Esophagus squamous epithelium (tissue), 5 donors: ENCODE data around the gene TSHR. TPM values are rescaled to one million over a fixed set of nuclear protein-coding genes. Genes with fewer than 3 reads are reported as not detected.

ENCODE experiments used
- DNase-seq: peaks from one replicate; lab custom pipeline; 2025; lab: John Stamatoyannopoulos, UW
- H3K27ac ChIP-seq, 4 donors: fragments of 200-600 bp; sonication (generic); one replicate each; pipeline ENCODE4 v1.5.1; 2016 to 2019; ENCODE audit warnings: mild to moderate bottlenecking in 1 of 4
- H3K27me3 ChIP-seq, 4 donors: fragments of 200-600 bp; sonication (generic); 1 replicate in 3 of 4; 2 replicates in 1 of 4; pipeline versions ENCODE4 v1.5.1 to v1.6.0; 2017 to 2021; ENCODE audit warnings: antibody characterized with exemption in 1 of 4
- H3K36me3 ChIP-seq, 3 donors: fragments of 200-600 bp; sonication (generic); one replicate each; pipeline ENCODE4 v1.5.1; 2016 to 2019
- H3K4me1 ChIP-seq, 3 donors: fragments of 200-600 bp; sonication (generic); one replicate each; pipeline ENCODE4 v1.5.1; 2017 to 2019
- H3K4me3 ChIP-seq, 4 donors: fragments of 200-600 bp; sonication (generic); 1 replicate in 3 of 4; 2 replicates in 1 of 4; pipeline ENCODE4 v1.5.1; 2016 to 2019; ENCODE audit warnings: mild to moderate bottlenecking in 2 of 4, moderate library complexity in 1 of 4
- H3K9me3 ChIP-seq, 3 donors: fragments of 200-600 bp; sonication (generic); one replicate each; pipeline ENCODE4 v1.5.1; 2016 to 2019
- POLR2A ChIP-seq, 4 donors: fragments of 450-650 bp; IDR thresholded peaks; one replicate each; pipeline ENCODE4 v1.6.1; 2017; ENCODE audit warnings: antibody characterized with exemption in 4 of 4, mild to moderate bottlenecking in 4 of 4, moderate library complexity in 3 of 4
- WGBS, 2 donors: methylation state at CpG; one replicate each; pipeline ENCODE4 v1.1.5; 2018; 5-methylcytosine and 5-hydroxymethylcytosine counted together
- intact Hi-C: fragments of 100-400 bp; cut with DNase I; formaldehyde crosslinking; loops from one replicate; pipeline ENCODE4 v1.15.0; 2022
- total RNA-seq, 4 donors: library from RNA; depleted of rRNA; stranded (reverse); fragments of >200 nt; gene quantifications; one replicate each; pipeline ENCODE4 v1.1.0, GENCODE V29; 2016
- TF ChIP-seq, protein P1 (sequence below), 6 experiments: fragments of 450-650 bp in 4 of 6; fragments of 200-600 bp in 2 of 6; sonication (generic) in 2 of 6; IDR thresholded peaks; one replicate each; pipeline ENCODE4 v1.5.1; 2016 to 2019; ENCODE audit warnings: antibody characterized with exemption in 6 of 6, mild to moderate bottlenecking in 4 of 6, moderate library complexity in 4 of 6
- donor health status: DM: yes; HTN: yes; CAD: no.

Gene TSHR
- total RNA-seq, 4 donors from 2014 or later, result not detected

DNA sequence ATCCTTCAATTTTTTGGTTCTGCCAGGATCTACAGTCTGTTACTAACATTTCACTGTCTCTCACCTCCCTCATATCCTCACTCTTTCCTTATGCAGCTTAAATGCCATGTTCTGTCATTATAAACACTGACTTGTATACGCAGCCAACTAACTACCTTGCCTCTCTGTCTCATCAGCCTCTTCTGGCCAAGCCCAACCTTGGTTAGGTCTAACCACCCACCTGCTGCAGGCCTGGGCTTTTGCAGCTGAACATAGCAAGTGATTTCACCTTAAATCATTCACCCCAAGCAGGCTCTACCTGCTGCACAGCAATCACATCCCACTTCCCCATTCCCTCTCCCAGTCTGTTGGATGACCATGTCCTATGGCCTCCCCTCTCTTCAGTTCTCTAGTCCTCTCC lies 173.8 kb downstream of the TSHR start:
- 96 to 100% methylated on average over 1 of the region's 1 CpG for WGBS, 2 donors
- intact Hi-C loops, result no loop called here
- no peak for TF ChIP-seq POLR2A (IDR thresholded peaks at IDR 0.05)
- TF ChIP-seq, protein P1, sequence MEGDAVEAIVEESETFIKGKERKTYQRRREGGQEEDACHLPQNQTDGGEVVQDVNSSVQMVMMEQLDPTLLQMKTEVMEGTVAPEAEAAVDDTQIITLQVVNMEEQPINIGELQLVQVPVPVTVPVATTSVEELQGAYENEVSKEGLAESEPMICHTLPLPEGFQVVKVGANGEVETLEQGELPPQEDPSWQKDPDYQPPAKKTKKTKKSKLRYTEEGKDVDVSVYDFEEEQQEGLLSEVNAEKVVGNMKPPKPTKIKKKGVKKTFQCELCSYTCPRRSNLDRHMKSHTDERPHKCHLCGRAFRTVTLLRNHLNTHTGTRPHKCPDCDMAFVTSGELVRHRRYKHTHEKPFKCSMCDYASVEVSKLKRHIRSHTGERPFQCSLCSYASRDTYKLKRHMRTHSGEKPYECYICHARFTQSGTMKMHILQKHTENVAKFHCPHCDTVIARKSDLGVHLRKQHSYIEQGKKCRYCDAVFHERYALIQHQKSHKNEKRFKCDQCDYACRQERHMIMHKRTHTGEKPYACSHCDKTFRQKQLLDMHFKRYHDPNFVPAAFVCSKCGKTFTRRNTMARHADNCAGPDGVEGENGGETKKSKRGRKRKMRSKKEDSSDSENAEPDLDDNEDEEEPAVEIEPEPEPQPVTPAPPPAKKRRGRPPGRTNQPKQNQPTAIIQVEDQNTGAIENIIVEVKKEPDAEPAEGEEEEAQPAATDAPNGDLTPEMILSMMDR (IDR thresholded peaks at IDR 0.05), result no peak
- Histone ChIP-seq H3K27ac (no peak overlapping the region), H3K27me3 (no peaks in the 10 kb centered on the region), H3K4me1 (no peaks in the 10 kb centered on the region), H3K9me3 (no peaks in the 10 kb centered on the region), H3K4me3 (no peak overlapping the region), H3K36me3 (no peaks in the 10 kb centered on the region)
- no peak for DNase-seq

DNA sequence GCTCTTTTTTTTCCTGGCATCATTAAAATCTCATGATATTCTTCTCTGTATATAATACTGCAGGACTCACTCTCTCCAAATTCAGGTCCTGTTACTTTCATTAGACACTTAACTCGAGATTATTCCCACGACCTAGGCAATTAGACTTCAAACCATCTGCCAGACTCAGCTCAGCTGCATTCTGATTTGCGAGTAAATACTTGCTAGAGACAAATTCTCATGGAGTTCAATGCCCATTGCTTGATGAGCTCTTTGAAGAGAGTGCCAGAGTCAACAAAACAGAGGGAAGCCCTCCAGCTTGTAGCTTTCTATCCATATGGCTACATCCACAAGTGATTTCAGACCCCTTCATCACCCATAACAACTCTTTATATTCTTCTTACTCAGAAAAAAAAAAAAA lies 177.0 kb downstream of the TSHR start:
- Histone ChIP-seq H3K4me1 (no peaks in the 10 kb centered on the region), H3K9me3 (no peaks in the 10 kb centered on the region), H3K27ac (no peak overlapping the region), H3K4me3 (no peak overlapping the region), H3K36me3 (no peaks in the 10 kb centered on the region), H3K27me3 (no peaks in the 10 kb centered on the region)
- intact Hi-C loops, result no loop called here
- WGBS, 2 donors, result 16 to 26% methylated on average over 3 of the region's 3 CpGs
- TF ChIP-seq, protein P1 (IDR thresholded peaks at IDR 0.05), result no peak
- TF ChIP-seq POLR2A (IDR thresholded peaks at IDR 0.05), result no peak
- no peak for DNase-seq

DNA sequence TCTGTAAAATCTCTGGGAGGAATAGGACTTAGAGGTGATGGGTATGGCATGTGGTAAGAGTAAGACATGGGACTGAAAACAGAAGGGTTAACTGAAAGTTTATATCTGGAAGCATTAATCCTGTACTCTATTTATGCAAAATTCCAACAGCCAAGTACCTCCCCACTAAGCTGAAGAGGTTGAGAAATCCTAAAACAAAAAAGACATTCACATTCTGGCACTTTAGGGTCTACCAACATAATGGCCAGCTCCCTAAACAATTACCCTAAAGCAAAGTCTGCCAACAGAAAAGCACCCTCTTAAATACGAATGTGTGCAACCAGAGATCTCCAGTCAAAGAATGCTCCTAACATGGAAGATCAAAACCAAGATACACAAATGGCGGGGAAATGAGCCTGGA lies 178.0 kb downstream of the TSHR start:
- no peak for TF ChIP-seq POLR2A (IDR thresholded peaks at IDR 0.05)
- TF ChIP-seq, protein P1 (IDR thresholded peaks at IDR 0.05), result no peak
- 75 to 76% methylated on average over 2 of the region's 2 CpGs for WGBS, 2 donors
- H3K27me3 ChIP-seq, result no peaks in the 10 kb centered on the region
- no peaks in the 10 kb centered on the region for H3K9me3 ChIP-seq
- intact Hi-C loops, result no loop called here
- H3K27ac ChIP-seq, result no peak overlapping the region
- no peak overlapping the region for H3K4me3 ChIP-seq
- no peaks in the 10 kb centered on the region for H3K4me1 ChIP-seq
- no peaks in the 10 kb centered on the region for H3K36me3 ChIP-seq
- DNase-seq, result no peak

DNA sequence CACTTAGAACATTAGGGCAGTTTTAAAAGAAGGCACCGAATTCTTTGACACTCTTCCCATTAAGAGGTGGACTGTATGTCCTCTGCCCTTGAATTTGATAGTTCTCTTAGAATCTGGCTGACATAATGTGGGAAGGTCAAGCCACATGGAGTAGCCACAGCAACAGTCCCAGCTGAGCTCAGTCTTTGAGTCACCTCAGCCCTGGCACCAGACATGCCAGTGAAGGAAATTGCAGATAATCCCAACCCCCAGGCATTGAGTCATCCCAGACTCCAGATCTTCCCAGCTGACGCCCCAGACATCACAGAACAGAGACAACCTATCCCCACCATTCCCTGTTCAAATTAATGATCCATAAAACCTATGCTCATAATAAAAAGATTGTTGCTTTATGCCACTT lies 181.9 kb downstream of the TSHR start:
- no peak overlapping the region for H3K4me3 ChIP-seq
- no peak overlapping the region for H3K27ac ChIP-seq
- intact Hi-C loops, result no loop called here
- H3K9me3 ChIP-seq, result no peaks in the 10 kb centered on the region
- WGBS, 2 donors, result 53 to 56% methylated on average over 2 of the region's 2 CpGs
- H3K27me3 ChIP-seq, result no peaks in the 10 kb centered on the region
- TF ChIP-seq, protein P1 (IDR thresholded peaks at IDR 0.05), result no peak
- no peak for TF ChIP-seq POLR2A (IDR thresholded peaks at IDR 0.05)
- no peaks in the 10 kb centered on the region for H3K36me3 ChIP-seq
- H3K4me1 ChIP-seq, result no peaks in the 10 kb centered on the region
- no peak for DNase-seq

DNA sequence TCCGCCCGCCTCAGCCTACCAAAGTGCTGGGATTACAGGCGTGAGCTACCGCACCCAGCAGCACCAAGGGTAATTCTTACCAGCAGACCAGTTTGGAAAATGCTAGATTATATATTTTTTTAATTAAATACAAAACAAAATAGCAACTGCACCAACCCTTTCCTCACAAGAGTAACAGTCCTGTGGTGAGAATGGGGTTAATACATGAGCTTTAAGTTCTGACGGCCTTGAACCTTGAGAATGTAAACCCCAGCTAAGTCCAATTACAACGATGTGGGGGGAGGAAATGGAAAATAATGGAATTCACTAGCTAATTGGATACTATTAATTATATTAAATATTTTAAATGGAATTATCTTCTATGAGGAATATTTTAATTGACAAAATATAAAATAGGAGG lies 183.0 kb downstream of the TSHR start:
- Histone ChIP-seq H3K9me3 (no peaks in the 10 kb centered on the region), H3K27ac (no peak overlapping the region), H3K36me3 (no peaks in the 10 kb centered on the region), H3K4me3 (no peak overlapping the region), H3K27me3 (no peaks in the 10 kb centered on the region), H3K4me1 (no peaks in the 10 kb centered on the region)
- intact Hi-C loops, result no loop called here
- TF ChIP-seq, protein P1 (IDR thresholded peaks at IDR 0.05), result no peak
- TF ChIP-seq POLR2A (IDR thresholded peaks at IDR 0.05), result no peak
- no peak for DNase-seq
- 85 to 89% methylated on average over 5 to 6 of the region's 6 CpGs for WGBS, 2 donors
